Endodermal cell (in vitro differentiated cells): Measurements from ENCODE around the gene SLIT2. TPM values are rescaled to one million over a fixed set of nuclear protein-coding genes. Genes with fewer than 3 reads are reported as not detected.

Experiments used
- DNase-seq: peaks from one replicate; pipeline ENCODE4 v3.0.0-alpha.2; 2017
- H3K27ac ChIP-seq: 2 replicates; pipeline ENCODE4 v1.5.1; 2013; ENCODE audit warnings: mild to moderate bottlenecking, low read depth, low read length, moderate library complexity
- H3K27me3 ChIP-seq: 2 replicates; pipeline ENCODE4 v1.6.1; 2013; ENCODE audit warnings: mild to moderate bottlenecking, low read length, moderate library complexity; ENCODE audit not compliant: insufficient read depth, control insufficient read depth, poor library complexity, severe bottlenecking
- H3K36me3 ChIP-seq: 2 replicates; pipeline ENCODE4 v1.7.0; 2013; ENCODE audit warnings: mild to moderate bottlenecking, low read length, moderate library complexity; ENCODE audit not compliant: control insufficient read depth, insufficient read depth
- H3K4me1 ChIP-seq: one replicate; pipeline ENCODE4 v1.7.0; 2013; ENCODE audit warnings: low read length; ENCODE audit not compliant: control insufficient read depth, insufficient read depth
- H3K4me3 ChIP-seq: 2 replicates; pipeline ENCODE4 v1.5.1; 2013; ENCODE audit warnings: mild to moderate bottlenecking, low read length, moderate library complexity
- H3K9ac ChIP-seq: 2 replicates; pipeline ENCODE4 v1.6.1; 2013; ENCODE audit warnings: mild to moderate bottlenecking, low read length, moderate library complexity; ENCODE audit not compliant: poor library complexity, severe bottlenecking; ENCODE audit errors: extremely low read depth
- H3K9me3 ChIP-seq: 2 replicates; pipeline ENCODE4 v1.6.1; 2013; ENCODE audit warnings: mild to moderate bottlenecking, low read length, moderate library complexity; ENCODE audit not compliant: control insufficient read depth
- H3K27ac Mint-ChIP-seq: 2 replicates; pipeline ENCODE4 v1.8.0; 2020; ENCODE audit warnings: mixed read lengths
- H3K27me3 Mint-ChIP-seq: 2 replicates; pipeline ENCODE4 v1.8.0; 2021; ENCODE audit warnings: mild to moderate bottlenecking, mixed read lengths; ENCODE audit not compliant: insufficient read depth
- H3K36me3 Mint-ChIP-seq: 2 replicates; pipeline ENCODE4 v1.8.0; 2020; ENCODE audit warnings: low read depth, mixed read lengths
- H3K4me1 Mint-ChIP-seq: 2 replicates; pipeline ENCODE4 v1.8.0; 2020; ENCODE audit warnings: mixed read lengths
- H3K4me3 Mint-ChIP-seq: 2 replicates; pipeline ENCODE4 v1.8.0; 2020; ENCODE audit warnings: mild to moderate bottlenecking, moderate library complexity, mixed read lengths
- H3K9me3 Mint-ChIP-seq: 2 replicates; pipeline ENCODE4 v1.8.0; 2020; ENCODE audit warnings: mild to moderate bottlenecking, mixed read lengths
- WGBS, 2 experiments: methylation state at CpG; one replicate each; pipeline versions ENCODE4 v1.1.5 to v1.1.7; 2013; ENCODE audit warnings: missing lambda C conversion rate in 2 of 2, mixed read lengths in 1 of 2; ENCODE audit not compliant: insufficient coverage in 1 of 2, insufficient read length in 1 of 2; 5-methylcytosine and 5-hydroxymethylcytosine counted together
- total RNA-seq, 2 donors: library from RNA; stranded (reverse); fragmentation: NEBNext Ultra II Directional in 1 of 2; extraction: Animal tissue kit (Norgen Biotek cat#: 25700) in 1 of 2; gene quantifications; 2 replicates in 1 of 2; 3 replicates in 1 of 2; pipeline ENCODE4 v1.2.1, GENCODE V29; 2021
- TF ChIP-seq, protein P1 (sequence below): fragments of 200-600 bp; sonication (generic); conservative IDR thresholded peaks from 2 replicates; pipeline ENCODE4 v1.5.0; 2021; ENCODE audit warnings: antibody characterized with exemption, mild to moderate bottlenecking

SLIT2 gene
- total RNA-seq, 2 donors from 2014 or later = 3.4 to 3.5 TPM

DNA sequence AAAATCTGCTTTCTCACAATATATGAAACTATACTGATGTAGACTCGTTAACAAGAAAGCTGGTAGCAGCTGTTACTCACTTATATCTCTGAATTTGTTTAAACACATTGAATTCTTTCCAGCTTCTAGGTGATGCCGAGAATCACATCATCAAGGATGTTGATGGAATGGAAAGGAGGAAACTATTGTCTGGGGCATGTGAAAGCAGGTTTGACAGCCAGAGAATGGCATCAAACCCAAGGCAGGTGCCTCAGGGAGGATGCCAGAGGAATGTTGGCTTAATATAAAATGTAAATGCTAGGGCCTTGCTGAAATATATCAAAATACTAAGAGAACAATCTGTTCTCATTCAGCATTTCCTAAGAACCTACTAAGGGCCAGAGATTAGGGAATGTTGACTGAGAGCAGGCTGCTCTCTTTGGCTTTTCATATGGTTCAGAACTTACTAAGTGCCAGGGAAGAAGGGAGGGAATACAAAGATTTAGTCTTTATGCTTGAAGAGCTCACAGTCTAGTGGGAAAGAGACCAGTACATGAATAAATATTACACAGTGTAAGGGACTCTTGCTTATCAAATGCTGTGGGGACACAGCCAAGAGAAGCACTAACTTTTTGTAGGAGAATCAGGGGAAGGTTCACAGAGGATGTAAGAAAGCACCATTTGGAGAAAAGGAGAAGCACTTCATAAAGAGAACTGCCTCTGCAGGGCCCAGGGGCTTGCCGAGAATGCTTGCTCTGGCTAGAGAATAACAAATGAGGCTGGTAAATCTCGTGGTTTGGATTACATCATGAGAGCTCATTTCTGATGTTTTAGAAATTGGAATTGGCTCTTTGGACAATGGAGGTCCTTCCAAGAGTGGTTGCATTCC is 14.7 kb downstream of the SLIT2 start:
- H3K4me1 ChIP-seq = no peaks in the 10 kb centered on the region
- Mint-ChIP-seq H3K4me1 (peaks cover 5% of the 10 kb centered on the region), H3K4me3 (no peak overlapping the region), H3K36me3 (no peaks in the 10 kb centered on the region), H3K9me3 (no peaks in the 10 kb centered on the region), H3K27ac (no peak overlapping the region), H3K27me3 (no peaks in the 10 kb centered on the region)
- H3K9ac ChIP-seq = no peak overlapping the region
- H3K27me3 ChIP-seq = no peaks in the 10 kb centered on the region
- H3K27ac ChIP-seq = no peak overlapping the region
- TF ChIP-seq, protein P1, sequence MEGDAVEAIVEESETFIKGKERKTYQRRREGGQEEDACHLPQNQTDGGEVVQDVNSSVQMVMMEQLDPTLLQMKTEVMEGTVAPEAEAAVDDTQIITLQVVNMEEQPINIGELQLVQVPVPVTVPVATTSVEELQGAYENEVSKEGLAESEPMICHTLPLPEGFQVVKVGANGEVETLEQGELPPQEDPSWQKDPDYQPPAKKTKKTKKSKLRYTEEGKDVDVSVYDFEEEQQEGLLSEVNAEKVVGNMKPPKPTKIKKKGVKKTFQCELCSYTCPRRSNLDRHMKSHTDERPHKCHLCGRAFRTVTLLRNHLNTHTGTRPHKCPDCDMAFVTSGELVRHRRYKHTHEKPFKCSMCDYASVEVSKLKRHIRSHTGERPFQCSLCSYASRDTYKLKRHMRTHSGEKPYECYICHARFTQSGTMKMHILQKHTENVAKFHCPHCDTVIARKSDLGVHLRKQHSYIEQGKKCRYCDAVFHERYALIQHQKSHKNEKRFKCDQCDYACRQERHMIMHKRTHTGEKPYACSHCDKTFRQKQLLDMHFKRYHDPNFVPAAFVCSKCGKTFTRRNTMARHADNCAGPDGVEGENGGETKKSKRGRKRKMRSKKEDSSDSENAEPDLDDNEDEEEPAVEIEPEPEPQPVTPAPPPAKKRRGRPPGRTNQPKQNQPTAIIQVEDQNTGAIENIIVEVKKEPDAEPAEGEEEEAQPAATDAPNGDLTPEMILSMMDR = no peak
- H3K4me3 ChIP-seq = no peak overlapping the region
- H3K9me3 ChIP-seq = no peaks in the 10 kb centered on the region
- WGBS, 2 experiments = 88 to 100% methylated on average over 1 to 4 of the region's 4 CpGs
- H3K36me3 ChIP-seq = no peaks in the 10 kb centered on the region
- no peak for DNase-seq

DNA sequence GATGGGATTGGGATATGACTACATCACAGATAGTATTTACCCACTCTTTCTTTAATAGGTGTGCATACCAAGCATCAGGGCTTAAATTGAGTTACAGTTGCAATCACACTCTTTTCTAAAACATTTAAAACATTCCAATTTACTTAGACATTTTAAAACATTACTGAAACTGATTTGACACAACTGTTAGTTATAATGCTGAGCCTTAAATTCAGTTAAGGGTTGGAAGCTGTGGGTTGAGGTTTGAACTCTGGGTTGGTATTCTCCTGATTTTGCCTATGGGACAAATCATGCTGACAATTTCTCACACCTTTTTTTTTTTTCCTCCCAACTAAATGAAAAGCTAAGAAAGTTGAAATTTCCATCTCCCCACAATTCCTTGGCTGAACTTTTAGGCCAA is 16.3 kb downstream of the SLIT2 start:
- H3K27ac Mint-ChIP-seq = no peak overlapping the region
- Histone ChIP-seq H3K36me3 (no peaks in the 10 kb centered on the region), H3K9me3 (no peaks in the 10 kb centered on the region), H3K9ac (no peak overlapping the region), H3K4me1 (no peaks in the 10 kb centered on the region), H3K27me3 (no peaks in the 10 kb centered on the region), H3K4me3 (no peak overlapping the region), H3K27ac (no peak overlapping the region)
- no peak overlapping the region for H3K4me3 Mint-ChIP-seq
- H3K27me3 Mint-ChIP-seq = no peaks in the 10 kb centered on the region
- no peaks in the 10 kb centered on the region for H3K36me3 Mint-ChIP-seq
- H3K9me3 Mint-ChIP-seq = no peaks in the 10 kb centered on the region
- H3K4me1 Mint-ChIP-seq = peaks cover 17% of the 10 kb centered on the region
- no peak for DNase-seq
- TF ChIP-seq, protein P1 = no peak

DNA sequence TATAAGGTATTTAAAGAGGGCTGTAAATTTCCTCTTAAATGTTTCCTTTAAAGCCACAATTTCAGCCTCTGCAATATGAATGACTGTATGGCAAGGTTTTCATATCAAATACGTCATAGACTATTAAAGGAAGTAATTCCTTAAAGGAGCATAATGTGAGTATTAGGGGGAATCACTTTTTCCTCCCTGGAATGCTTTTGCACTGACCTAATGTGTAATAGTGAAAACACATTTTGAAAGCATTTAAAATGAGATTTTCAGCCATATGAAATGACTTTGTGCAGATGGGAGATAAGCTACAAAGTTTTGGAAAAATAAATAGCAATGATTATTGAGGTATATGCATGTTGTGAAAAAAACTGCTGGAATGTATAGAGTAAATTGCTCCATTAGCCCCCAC is 17.6 kb downstream of the SLIT2 start:
- peaks cover 17% of the 10 kb centered on the region for H3K4me1 Mint-ChIP-seq
- H3K9me3 Mint-ChIP-seq = no peaks in the 10 kb centered on the region
- Histone ChIP-seq H3K9me3 (no peaks in the 10 kb centered on the region), H3K36me3 (no peaks in the 10 kb centered on the region), H3K27me3 (no peaks in the 10 kb centered on the region), H3K9ac (no peak overlapping the region), H3K27ac (no peak overlapping the region), H3K4me3 (no peak overlapping the region), H3K4me1 (no peaks in the 10 kb centered on the region)
- H3K36me3 Mint-ChIP-seq = no peaks in the 10 kb centered on the region
- WGBS, 2 experiments = 94 to 100% methylated on average over 1 of the region's 1 CpG
- TF ChIP-seq, protein P1 = no peak
- no peak for DNase-seq
- no peaks in the 10 kb centered on the region for H3K27me3 Mint-ChIP-seq
- H3K4me3 Mint-ChIP-seq = no peak overlapping the region
- H3K27ac Mint-ChIP-seq = no peak overlapping the region
